Endothelial cell (in vitro differentiated cells): ENCODE data around the gene MS4A6A. TPM values are rescaled to one million over a fixed set of nuclear protein-coding genes. Genes with fewer than 3 reads are reported as not detected.

Experiments used
- DNase-seq: peaks from one replicate; pipeline ENCODE4 v3.0.0; 2021; ENCODE audit warnings: low spot score
- H3K27ac Mint-ChIP-seq: one replicate; pipeline ENCODE4 v1.8.0; 2021; ENCODE audit warnings: mixed read lengths, inconsistent platforms; ENCODE audit not compliant: unreplicated experiment
- H3K27me3 Mint-ChIP-seq: one replicate; pipeline ENCODE4 v1.8.0; 2021; ENCODE audit warnings: mild to moderate bottlenecking, moderate library complexity, mixed read lengths, inconsistent platforms; ENCODE audit not compliant: unreplicated experiment
- H3K36me3 Mint-ChIP-seq: one replicate; pipeline ENCODE4 v1.8.0; 2021; ENCODE audit warnings: mild to moderate bottlenecking, low read depth, mixed read lengths, inconsistent platforms; ENCODE audit not compliant: unreplicated experiment
- H3K4me1 Mint-ChIP-seq: one replicate; pipeline ENCODE4 v1.8.0; 2021; ENCODE audit warnings: mild to moderate bottlenecking, mixed read lengths, inconsistent platforms; ENCODE audit not compliant: unreplicated experiment
- H3K4me3 Mint-ChIP-seq: one replicate; pipeline ENCODE4 v1.8.0; 2021; ENCODE audit warnings: mild to moderate bottlenecking, mixed read lengths, inconsistent platforms; ENCODE audit not compliant: unreplicated experiment
- H3K9me3 Mint-ChIP-seq: one replicate; pipeline ENCODE4 v1.8.0; 2021; ENCODE audit warnings: mixed read lengths, inconsistent platforms; ENCODE audit not compliant: unreplicated experiment
- CTCF ChIP-seq: fragments of 200-600 bp; sonication (generic); IDR thresholded peaks from one replicate; pipeline ENCODE4 v1.5.0; 2021; ENCODE audit warnings: antibody characterized with exemption; ENCODE audit not compliant: unreplicated experiment
- total RNA-seq: library from RNA; stranded (reverse); fragmentation: NEBNext Ultra II Directional; extraction: Animal tissue kit (Norgen Biotek cat#: 25700); gene quantifications from one replicate; pipeline ENCODE4 v1.2.1, GENCODE V29; 2021; ENCODE audit not compliant: unreplicated experiment

Gene MS4A6A
- total RNA-seq, 1 donor from 2014 or later: not detected

- TF ChIP-seq CTCF: no peak
- Mint-ChIP-seq H3K4me1 (no peaks in the 10 kb centered on the region), H3K9me3 (no peaks in the 10 kb centered on the region), H3K27ac (no peak overlapping the region), H3K4me3 (no peak overlapping the region), H3K36me3 (no peaks in the 10 kb centered on the region), H3K27me3 (no peaks in the 10 kb centered on the region)
- no peak for DNase-seq
These were observed 31.5 kb upstream of the MS4A6A start for GRCh38 chr11:60214386-60214785.

GRCh38 chr11:60211206-60211605 is 28.3 kb upstream of the MS4A6A start:
- no peak for TF ChIP-seq CTCF
- Mint-ChIP-seq H3K9me3 (no peaks in the 10 kb centered on the region), H3K27me3 (no peaks in the 10 kb centered on the region), H3K27ac (no peak overlapping the region), H3K4me1 (no peaks in the 10 kb centered on the region), H3K4me3 (no peak overlapping the region), H3K36me3 (no peaks in the 10 kb centered on the region)
- no peak for DNase-seq

- TF ChIP-seq CTCF: no peak
- Mint-ChIP-seq H3K4me1 (no peaks in the 10 kb centered on the region), H3K36me3 (no peaks in the 10 kb centered on the region), H3K4me3 (no peak overlapping the region), H3K27ac (no peak overlapping the region), H3K9me3 (no peaks in the 10 kb centered on the region), H3K27me3 (no peaks in the 10 kb centered on the region)
- no peak for DNase-seq
These were observed 27.1 kb upstream of the MS4A6A start for GRCh38 chr11:60209977-60210376.

- no peak for TF ChIP-seq CTCF
- Mint-ChIP-seq H3K27me3 (no peaks in the 10 kb centered on the region), H3K36me3 (no peaks in the 10 kb centered on the region), H3K4me1 (no peaks in the 10 kb centered on the region), H3K9me3 (no peaks in the 10 kb centered on the region), H3K27ac (no peak overlapping the region), H3K4me3 (no peak overlapping the region)
- DNase-seq: no peak
These were observed 26.1 kb upstream of the MS4A6A start for GRCh38 chr11:60208951-60209350.

GRCh38 chr11:60208146-60208895 is 25.4 kb upstream of the MS4A6A start:
- H3K4me1 Mint-ChIP-seq: no peaks in the 10 kb centered on the region
- TF ChIP-seq CTCF: no peak
- no peak overlapping the region for H3K27ac Mint-ChIP-seq
- H3K9me3 Mint-ChIP-seq: no peaks in the 10 kb centered on the region
- H3K27me3 Mint-ChIP-seq: no peaks in the 10 kb centered on the region
- DNase-seq: no peak
- H3K36me3 Mint-ChIP-seq: no peaks in the 10 kb centered on the region
- H3K4me3 Mint-ChIP-seq: no peak overlapping the region
